ENCODE results near the gene HDAC2.

GRCh38 chr6:113976806-113977205 lies 5.9 kb upstream of the HDAC2 start:
- TF ChIP-seq POLR2AphosphoS5 (IDR thresholded peaks at IDR 0.05; ENCODE audit: borderline replicate concordance, low read depth, low read length) (no peak), EZH2 (IDR thresholded peaks at IDR 0.05) (no peak)

Measured in SK-N-MC (cell line).